ENCODE results near the gene HNRNPH2.

DNA sequence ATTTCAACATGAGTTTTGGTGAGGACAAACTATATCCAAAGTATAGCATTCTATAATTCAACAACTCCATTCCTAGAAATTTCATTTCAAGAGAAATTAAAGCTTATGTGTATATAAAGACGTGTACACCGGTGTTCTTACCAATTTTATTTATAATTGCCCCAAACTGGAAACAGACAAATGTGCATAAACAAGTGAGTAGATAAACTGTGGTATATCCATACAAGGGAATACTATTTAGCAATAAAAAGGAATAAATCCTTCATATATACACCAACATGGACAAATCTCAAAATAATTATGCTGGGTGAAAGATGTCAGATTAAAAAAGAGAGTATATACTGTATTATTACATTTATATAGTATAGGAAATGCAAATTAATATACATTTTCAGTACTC lies 19.9 kb downstream of the HNRNPH2 start:
- TF ChIP-seq, protein P1, sequence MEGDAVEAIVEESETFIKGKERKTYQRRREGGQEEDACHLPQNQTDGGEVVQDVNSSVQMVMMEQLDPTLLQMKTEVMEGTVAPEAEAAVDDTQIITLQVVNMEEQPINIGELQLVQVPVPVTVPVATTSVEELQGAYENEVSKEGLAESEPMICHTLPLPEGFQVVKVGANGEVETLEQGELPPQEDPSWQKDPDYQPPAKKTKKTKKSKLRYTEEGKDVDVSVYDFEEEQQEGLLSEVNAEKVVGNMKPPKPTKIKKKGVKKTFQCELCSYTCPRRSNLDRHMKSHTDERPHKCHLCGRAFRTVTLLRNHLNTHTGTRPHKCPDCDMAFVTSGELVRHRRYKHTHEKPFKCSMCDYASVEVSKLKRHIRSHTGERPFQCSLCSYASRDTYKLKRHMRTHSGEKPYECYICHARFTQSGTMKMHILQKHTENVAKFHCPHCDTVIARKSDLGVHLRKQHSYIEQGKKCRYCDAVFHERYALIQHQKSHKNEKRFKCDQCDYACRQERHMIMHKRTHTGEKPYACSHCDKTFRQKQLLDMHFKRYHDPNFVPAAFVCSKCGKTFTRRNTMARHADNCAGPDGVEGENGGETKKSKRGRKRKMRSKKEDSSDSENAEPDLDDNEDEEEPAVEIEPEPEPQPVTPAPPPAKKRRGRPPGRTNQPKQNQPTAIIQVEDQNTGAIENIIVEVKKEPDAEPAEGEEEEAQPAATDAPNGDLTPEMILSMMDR (IDR thresholded peaks at IDR 0.05), result no peak
- TF ChIP-seq POLR2A (IDR thresholded peaks at IDR 0.05), result no peak
